NCI-H345 treated with DMSO at 0.1 percent for 48 hours (cell line): ENCODE results near the gene SULT2B1.
"Not testable (repeated sequence)": the region's sequence is repeated elsewhere in the genome, so short reads cannot be mapped to it uniquely, and the experiment has no call there.

Experiments used
- DNase-seq: peaks from one replicate; lab custom pipeline; 2025; ENCODE audit not compliant: unreplicated experiment; lab: John Stamatoyannopoulos, UW

Gene SULT2B1

DNA sequence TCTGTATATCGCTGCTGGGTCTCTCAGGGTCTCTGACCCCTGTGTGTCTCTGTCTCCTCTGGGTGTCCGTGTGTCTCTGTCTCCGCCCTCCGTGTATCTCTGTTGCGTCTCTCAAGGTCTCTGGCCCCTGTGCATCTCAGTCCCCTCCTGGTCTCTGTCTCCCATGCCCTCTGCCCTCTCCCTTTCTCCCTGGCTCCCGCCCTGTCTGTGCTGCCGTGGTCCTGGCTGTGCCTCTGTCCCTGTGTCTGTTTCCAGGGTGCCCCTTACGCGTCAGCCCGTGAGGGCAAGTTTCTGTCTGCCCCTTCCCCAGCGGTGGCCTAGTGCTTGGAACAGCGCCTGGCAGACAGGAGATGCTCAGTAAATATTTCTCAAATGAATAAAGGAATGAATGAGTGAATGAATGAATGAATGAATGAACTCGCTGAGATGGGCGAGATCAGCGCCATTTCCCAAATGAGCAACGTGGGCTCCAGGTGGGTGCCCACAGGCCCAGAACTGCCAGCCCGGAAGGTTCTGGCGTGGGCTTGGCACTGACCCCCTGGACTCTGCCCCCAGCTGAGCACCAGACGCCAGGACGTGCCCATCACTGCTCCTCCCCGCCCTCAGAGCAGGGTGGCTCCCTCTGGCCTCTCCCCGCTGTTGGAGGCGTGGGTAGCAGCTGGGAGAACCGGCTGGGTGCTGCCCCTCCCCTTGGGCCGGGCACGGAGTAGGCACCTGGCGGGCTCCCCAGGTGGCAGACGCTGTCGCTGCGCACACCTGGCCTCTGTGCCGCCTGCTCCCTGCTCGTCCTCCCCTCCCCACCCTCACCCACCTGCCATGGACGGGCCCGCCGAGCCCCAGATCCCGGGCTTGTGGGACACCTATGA, at the start of gene SULT2B1:
Gene SULT2B1 (plus strand): TSS at position 736 of the 866 bp plus-strand sequence. CDS start 81 bp downstream, at position 817.
- peak; percentile 73 for DNase-seq

DNA sequence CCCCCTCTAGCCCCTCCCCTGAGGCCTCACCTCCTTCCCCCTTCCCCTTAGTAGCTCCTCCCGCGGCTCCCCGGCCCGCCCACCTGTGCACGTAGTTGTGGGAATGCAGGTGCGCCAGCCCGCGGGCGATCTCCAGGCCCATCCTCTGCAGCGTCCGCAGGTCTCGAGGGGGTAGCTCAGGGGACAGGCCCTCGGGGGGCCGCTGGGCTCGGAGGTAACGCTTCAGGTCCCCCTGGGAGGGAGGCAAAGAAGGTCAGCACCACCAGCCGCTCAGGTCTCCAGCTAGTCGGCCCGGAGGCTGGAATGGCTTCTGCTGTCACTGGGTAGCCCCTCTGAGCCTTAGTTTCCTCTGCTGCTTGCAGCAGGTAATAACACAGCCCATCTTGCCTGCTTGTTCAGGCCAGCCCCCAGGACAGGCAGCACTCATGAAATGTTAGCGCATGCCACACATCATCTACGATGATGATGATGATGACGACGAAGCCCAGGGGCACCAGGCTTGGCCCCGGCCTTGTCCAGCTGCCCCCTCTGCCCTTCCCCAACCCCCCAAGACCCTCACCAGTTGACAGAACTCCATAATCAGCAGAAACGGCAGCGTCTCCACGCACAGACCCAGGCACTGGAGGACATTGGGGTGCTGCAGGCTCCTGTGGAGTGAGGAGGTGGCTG, 49.5 kb upstream of the SULT2B1 start:
- DNase-seq, result no peak

DNA sequence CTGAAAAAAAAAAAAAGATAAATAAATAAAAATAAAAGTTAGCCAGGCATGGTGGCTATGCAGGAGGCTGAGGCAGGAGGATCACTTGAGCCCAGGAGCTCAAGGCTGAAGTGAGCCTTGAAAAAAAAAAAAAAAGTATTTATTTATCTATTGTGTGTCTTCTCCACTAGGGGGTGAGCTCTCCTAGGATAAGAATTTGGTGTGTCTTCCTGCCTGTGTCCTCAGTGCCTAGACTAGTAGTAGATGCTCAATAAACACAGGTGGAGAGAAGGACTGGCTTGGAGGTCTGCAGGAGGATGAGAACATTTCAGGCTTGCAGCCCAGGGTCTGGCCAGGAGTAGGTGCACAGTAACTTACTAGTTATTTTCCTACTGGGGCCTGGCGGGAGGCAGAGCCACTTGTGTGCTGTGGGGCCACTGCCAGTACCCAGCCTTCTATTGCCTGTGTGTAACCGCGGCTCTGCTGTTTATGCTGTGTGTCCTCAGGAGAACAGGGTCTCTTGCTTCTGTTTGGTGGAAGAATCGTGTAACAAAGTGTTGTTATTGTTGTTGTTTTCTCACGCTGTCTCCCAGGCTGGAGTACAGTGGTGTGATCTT, 45.7 kb upstream of the SULT2B1 start:
- no peak for DNase-seq

DNA sequence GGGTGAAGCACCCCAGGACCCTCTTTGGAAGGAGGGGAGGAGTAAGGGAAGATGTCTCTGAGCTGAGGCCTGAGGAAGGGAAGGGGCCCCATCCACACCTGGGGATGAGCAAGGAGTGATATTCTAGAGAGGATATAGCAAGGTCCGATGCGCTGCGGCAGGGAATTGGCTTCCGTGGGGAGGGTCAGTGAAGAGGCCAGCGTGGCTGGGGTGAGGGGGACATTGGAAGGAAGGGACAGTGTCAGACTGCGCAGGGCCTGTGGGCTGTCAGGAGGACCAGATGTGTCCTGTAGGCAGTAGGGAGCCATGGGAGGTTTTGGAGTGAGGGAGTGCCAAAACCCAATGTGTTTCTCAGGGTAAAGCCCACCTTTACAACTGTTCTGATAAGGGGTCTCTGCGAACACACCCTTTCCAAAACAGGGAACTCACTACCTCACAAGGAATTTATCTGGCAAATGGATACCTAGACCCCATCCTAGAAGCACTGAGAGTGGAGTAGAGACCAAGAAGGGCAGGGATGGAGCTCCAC, 44.0 kb upstream of the SULT2B1 start:
- no peak for DNase-seq

DNA sequence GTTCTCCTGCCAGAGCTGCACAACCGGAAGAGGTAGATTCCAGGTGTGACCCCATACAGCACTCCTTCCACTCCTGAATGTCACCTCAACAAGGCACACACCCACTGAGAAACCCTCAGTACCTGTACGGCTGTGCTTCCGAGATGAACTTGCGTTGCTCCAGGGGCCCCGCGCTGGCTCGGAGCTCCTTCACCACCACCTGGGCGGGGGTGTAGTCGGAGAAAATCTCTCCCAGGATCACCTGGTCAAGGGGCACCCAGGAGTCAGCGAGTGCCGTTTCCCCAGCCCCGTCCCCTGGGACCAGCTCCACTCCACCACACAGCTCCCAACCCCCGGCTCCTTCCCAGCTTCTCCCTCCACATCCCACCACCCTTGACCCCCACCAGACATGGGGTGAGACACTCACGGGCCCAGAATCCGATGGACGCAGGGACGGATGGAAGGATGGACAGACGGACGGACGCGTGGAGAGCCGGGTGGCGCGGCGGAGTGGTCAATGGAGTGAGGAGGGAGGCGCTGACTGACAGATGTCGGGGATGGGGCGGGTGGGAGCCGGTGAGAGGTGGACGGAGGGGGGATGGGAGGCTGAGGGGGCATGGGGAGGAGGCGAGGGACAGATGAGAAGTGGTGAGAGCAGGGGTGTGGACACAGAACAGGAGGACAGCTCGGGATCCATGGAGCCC, 43.1 kb upstream of the SULT2B1 start:
- DNase-seq, result no peak

DNA sequence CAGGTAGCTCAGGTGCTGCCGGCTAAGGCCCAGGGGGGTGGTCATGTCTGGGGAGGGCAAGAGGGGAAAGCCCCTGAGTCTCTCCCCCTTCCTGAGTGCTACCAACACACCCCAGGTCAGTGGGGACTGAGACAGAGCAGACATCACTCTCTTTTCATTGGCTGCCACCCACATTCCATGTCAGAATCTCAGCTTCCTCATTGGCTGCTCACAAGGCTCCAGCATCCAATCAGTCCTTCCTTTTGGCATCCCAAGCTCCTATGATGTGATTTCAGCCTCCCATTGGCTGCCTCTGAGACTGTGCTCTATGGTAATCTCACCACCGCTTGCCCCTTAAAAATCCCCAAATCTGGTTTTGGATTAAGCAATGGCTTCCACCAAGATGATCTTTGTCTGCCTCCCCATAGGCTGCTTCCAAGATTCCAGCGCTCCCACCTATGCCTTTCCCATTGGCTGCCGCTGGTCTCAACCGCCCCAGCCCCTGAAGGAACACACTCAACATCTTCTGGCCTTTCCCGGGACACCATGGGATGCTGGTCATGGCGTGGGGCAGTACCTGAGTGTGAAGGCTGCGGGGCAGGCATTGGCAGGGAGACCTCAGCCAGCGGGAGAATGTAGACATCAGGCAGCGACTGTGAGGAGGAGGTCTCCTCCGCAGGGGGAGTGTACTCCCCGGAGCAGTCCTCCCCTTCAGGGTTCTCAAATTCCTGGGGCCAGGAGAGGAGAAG, 42.3 kb upstream of the SULT2B1 start:
- DNase-seq, result no peak

DNA sequence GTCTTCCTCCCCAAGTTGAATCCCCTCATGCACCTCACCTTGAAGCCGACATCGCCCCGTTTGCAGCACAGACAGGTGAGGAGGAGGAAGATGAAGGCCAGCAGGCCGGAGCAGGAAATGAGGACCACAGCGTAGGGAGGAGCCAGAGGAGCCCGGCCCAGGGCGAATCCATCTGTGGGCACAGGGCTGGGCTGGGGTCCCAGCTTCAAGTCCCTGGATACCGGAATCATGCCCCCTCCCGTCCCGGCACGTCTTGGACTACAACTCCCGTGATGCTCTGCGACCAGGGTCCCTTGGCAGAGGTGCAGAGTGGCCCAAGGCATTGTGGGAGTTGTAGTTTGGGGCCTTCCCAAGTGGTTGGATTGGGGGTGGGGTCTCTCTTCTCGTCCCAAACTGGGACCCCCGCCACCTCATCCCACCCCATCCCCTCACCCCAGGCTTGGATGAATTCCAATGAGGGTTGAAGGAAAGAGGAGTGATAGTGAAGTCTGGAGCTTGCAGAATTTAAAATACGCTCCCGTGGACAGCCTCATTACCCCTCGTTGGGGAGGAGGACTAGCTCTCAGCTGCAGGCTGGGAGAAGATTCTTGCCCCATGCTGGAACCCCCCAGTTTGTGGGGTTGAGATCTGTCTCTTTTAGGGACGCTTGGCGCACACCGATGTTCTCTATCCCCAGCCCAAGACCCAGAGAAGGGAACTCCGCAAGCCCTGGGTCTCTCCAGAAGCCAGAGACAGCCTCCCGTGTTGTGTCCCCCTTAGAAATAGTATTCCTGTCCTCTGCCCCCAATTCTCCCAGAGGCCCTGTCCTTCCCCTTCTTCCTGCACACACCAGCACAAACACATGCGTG, 41.3 kb upstream of the SULT2B1 start:
- DNase-seq, result peak; percentile 25

DNA sequence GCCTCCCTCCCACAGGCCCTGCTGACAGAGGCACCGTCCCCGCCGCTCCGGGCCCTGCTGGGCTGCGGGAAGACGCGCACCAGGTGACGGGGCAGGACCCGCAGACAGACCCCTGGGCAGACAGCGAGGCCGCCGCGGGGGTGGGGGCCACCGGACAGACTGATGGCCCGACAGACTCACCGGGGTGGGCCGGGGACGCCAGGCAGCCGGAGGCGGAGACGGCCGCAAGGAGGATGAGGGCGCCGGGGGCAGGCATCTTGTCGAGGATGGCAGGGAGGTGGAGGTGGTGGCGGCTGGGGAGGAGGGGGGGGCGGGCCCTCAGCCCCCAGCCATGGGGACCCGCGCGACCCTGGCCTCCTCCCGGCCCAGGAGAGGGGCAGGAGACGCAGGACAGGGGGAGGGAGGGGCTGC, 40.6 kb upstream of the SULT2B1 start:
- no peak for DNase-seq

DNA sequence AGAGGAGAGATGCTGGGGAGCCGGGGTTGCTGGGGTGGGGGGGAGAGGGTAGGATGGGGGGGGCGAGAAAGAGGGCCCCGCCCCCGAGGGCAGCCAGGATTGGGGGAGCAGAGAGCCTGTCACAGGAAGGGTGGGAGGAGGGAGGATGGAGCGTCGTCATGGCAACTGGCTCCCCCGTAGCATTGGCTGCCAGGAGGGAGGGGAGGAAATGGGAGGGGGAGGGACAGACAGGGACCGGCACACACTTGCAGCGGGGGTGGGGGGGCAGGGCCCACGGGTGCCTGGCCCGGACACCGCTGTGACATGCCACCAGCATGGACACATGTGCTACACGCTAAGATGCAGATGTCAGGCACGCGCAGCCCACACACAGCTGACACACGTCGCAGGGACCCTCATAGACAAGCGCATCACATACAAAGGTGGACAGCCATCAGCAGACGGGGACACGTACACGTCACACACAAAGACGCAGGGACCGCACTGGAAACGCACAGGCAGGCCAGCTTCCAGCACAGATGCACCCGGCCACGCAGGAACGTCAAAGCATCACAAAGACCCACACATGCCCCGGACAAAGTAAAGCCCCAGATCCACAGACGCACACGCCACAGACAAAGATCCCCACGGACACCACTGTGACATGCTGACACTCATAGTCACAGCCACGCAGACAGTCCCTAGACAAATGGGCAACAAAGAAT, 40.0 kb upstream of the SULT2B1 start, which contains the start of gene LMTK3:
Gene LMTK3 (minus strand): TSS at position 36 of the 704 bp plus-strand sequence. CDS start 259 bp downstream, outside the sequence.
- DNase-seq, result peak; percentile 63

DNA sequence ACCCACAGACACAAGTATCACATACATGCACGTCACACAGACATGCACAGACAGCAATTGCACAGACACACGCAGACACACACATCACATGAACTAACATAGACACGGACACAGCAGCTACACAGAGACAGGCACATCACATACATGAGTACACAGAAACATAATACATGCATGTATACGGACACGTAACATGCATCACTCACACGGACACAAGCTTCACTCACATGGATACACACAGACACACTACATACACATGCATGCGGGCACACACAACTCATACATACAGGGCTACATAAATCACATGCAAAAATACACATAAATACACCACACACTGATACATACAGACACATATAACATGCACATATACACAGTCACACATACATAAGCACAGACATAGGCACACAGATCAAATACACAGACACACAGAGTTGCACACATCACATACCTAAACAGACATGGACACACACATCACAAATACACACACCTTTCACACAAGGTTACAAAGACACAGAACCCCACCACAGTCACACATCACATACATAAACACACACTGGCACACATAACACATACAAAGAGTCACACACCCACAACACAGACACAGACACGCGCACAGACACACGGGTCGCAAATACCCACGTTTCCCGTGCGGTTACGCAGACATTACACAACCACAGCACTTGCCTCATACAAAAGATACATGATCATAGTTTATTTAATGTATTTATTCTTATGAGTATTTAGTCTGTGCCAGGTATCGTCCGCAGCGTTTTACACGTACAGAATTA, 39.3 kb upstream of the SULT2B1 start:
- DNase-seq, result no peak

DNA sequence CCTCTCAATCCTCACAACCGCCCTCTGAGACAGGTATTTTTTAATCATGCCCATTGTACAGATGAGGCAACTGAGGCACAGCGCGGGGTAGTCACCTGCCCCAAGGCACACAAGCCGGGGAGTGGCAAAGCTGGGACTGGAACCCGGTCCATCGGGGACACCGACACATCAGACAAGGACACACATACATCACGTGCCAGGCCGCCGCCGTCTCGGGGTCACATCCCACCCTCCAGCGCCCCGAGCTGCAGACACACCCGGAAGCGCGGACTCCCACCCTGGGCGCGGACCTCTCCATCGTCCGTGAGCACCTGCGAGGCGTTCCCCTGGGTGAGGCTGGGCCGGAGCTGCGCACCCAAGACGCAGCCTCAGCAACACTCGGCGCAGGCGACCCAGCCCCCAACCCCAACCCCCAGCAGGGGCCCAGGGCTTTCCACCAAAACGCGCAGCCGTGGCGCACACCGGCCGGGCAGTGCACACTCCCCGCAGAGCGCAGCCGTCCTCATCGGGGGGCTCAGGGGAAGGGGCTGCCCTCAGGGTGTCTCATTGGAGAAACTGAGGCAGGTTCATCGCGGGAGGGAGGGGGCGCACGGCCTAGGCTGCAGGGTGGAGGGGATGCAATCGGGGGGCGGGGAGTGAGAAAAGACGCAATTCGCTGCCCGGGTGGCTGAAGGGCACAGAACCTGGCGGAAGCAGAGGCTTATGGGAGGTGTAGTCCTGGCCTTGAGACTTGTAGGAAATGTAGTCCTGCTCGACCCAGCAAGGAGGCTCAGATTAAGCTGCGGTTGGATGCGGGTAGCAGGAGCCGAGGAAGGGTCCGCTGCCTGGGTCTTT, 38.5 kb upstream of the SULT2B1 start:
- peak; percentile 48 for DNase-seq

DNA sequence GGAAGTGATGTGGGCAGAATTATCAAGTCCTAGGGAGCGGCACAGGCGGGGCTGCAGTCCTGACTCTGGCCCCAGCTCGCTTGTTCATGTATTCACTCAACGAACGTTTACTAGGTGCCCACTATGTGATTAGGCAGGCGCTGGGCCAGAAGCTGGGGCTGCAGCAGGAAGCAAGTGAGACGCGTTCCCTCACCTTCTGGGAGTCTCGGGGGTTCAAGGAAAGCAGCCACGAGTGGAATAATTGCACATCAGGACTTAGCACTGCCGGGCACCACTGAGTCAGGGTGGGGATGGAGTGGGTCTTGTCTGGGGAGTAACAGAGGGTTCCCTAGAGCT, 37.9 kb upstream of the SULT2B1 start:
- DNase-seq, result no peak

DNA sequence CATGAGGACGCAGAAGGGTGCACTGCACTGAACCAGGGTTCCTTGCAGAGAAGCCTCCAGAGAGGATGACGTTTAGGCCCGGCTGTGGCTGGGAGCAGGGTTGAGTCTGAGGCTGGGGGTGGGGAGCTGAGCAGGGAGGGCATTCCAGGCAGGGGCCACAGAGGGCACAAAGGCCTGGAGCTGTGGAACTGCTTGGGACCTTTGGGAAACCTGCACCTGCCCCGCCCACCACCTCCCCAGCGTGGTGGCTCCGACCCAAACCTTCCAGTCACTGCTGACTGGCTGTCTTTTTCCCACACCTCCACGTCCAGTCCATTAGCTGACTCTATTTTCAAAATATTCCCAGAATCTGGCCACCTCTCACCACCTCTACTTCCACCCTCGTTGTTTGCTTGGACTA, 35.4 kb upstream of the SULT2B1 start:
- DNase-seq, result no peak

DNA sequence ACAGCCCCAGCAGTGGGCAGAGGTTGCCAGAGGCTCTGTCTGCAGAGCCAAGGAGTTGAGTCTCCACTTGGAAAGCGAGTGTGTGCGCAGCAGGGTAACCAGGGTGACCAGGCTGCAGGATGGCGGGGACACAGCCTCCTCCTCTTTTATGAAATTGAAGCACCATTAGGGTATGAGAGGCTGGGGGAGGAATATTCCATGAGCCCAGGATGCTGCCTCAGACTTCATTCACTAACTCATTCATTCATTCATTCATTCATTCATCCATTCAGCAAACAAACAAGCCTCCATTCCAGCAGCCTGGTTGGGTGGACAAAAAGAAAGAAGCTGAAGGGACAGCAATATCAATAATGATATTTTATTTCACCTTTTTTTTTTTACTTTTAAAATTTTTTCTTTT, 33.8 kb upstream of the SULT2B1 start:
- no peak for DNase-seq

DNA sequence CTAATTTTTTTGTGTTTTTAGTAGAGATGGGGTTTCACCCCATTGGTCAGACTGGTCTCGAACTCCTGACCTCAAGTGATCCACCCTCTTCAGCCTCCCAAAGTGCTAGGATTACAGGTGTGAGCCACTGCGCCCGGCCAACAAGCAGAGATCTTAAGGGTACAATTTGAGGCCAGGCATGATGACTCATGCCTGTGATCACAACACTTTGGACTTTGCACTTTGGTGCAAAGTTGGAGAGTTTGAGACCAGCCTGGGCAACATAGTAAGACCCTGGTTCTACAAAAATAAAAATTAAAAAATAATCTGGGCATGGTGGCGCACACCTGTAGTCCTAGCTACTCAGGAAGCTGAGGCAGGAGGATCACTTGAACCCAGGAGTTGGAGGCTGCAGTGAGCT, 32.5 kb upstream of the SULT2B1 start:
- DNase-seq, result not testable (repeated sequence)

DNA sequence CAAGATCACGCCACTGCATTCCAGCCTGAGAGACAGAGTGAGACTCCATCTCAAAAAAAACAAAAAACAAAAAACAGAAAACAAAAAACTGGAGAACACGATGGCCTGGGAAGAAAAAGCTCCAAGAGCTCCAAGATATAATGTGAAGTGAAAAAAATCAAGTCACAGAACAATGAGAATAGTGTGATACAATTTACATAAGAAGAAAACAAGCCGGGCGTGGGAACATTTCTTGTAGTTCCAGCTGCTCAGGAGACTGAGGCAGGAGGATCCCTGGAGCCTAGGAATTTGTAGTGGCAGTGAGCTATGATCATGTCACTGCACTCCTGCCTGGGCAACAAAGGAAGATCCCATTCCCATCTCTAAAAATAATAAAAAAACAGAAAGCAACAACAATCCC, 31.8 kb upstream of the SULT2B1 start:
- DNase-seq, result no peak

DNA sequence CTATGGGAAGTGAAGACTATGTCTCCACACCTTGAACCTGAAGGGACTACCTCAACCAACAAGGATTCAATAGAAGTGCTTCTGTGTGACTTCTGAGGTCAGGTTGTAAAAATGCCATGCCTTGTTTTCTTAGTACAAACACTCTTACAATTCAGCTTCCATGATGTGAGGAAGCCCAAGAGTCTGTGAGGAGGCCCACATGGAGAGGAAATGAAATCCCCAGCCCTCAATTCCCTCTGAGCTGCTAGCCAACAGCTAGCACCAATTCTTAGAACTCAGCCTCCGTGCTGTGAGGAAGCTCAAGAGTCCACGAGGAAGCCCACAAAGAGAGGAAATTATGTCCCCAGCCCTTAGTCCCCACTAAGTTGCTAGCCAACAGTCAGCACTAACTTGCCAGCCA, 27.8 kb upstream of the SULT2B1 start:
- DNase-seq, result no peak
